HG03439 (cell line): ENCODE results near the gene GRID2.
"Not testable (repeated sequence)": the region's sequence is repeated elsewhere in the genome, so short reads cannot be mapped to it uniquely, and the experiment has no call there.

Source experiments
- ATAC-seq: cut with Tn5 transposase; IDR thresholded peaks from one replicate; pipeline ENCODE4 v1.9.1; 2021; ENCODE audit warnings: mild to moderate bottlenecking, moderate library complexity; ENCODE audit not compliant: unreplicated experiment

GRID2 gene

GRCh38 chr4:92433272-92433758, 129.5 kb downstream of the GRID2 start:
- ATAC-seq, result no peak

- ATAC-seq, result not testable (repeated sequence)
These were observed 135.0 kb downstream of the GRID2 start for GRCh38 chr4:92438722-92439121.

DNA sequence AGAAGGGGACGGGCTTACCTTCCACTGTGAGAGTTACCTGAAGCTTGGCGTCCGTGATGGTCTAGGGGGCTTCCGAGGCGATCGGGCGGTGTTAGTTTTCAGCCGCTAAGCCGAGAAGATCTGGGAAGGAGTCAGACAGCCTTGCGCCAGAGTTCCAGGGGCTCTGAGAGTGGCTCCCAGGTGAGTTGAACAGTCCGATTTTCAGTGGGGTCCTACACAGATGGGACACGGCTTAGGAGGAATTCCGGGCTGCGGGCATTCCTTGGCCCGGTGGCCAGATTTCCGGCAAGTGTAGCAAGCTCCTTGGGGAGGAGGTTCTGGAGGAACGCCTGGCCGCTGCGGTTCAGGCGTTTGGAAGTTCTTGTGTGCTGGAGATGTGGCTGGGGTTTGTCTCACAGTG, 138.4 kb downstream of the GRID2 start:
- not testable (repeated sequence) for ATAC-seq

- not testable (repeated sequence) for ATAC-seq
These were observed 140.5 kb downstream of the GRID2 start for GRCh38 chr4:92444143-92444843.

- ATAC-seq, result no peak
These were observed 141.4 kb downstream of the GRID2 start for GRCh38 chr4:92445127-92445526.

DNA sequence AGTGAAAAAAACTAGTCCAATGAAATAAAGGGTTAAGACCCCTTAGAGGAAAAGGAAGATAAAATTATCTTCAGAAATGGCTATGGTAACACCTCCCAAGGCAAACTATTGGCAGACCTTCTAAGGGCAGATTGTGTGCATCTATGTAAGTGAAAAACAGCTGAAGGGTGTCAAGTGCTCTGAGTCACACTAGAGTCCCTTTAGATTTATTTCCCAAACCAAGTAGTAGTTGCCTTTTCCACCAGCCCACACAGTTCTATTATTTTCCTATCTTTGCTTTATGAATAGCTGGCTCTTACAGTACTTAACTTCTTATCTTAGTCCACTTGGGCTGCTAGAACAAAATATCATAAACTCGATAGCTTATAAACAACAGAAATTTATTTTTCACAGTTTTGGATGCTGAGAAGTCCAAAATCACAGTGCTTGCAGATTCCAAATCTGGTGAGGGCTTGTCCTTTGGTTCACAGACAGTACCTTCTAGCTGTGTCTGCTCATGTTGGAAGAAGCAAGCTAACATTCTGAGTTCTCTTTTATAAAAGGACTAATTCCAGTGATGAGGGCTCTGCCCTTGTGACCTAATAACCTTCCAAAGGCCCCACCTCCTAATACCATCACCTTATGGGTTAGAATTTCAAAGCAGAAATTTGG, 143.6 kb downstream of the GRID2 start:
- no peak for ATAC-seq

- ATAC-seq, result not testable (repeated sequence)
These were observed 144.4 kb downstream of the GRID2 start for GRCh38 chr4:92448176-92448575.

GRCh38 chr4:92450694-92451093, 146.9 kb downstream of the GRID2 start:
- no peak for ATAC-seq

- no peak for ATAC-seq
These were observed 148.0 kb downstream of the GRID2 start for GRCh38 chr4:92451782-92452181.

DNA sequence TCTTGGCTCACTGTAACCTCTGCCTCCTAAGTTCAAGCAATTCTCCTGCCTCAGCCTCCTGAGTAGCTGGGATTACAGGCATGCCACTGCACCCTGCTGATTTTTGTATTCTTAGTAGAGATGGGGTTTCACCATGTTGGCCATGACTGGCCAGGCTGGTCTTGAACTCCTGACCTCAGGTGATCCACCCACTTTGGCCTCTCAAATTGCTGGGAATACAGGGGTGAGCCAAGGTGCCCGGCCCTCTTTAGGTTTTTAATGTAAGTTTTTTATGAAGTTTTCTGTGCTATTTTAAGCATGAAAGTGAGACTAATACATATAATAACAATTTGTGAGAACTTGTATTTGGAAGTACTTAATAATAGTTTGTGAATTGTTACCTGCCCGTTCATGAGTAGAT, 148.6 kb downstream of the GRID2 start:
- not testable (repeated sequence) for ATAC-seq

- no peak for ATAC-seq
These were observed 151.6 kb downstream of the GRID2 start for GRCh38 chr4:92455329-92455839.

DNA sequence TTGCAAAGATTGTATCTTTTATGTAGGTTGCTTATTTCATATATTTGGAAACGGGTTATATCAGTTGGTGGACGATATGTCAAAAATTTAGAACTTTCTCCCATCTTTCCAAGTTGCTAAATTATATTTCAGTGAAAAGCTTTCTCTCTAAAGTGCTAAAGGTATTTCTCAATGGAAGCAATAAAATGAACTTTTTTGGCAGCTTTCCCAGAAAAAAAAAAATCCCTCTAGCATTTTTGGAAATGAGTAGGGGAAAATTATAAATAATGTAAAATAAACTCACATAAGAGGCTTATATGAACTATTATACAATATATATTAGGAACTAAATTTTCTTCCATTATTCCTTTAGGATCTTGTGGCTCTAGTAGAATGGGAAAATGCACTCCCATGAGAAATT, 152.2 kb downstream of the GRID2 start:
- ATAC-seq, result no peak

DNA sequence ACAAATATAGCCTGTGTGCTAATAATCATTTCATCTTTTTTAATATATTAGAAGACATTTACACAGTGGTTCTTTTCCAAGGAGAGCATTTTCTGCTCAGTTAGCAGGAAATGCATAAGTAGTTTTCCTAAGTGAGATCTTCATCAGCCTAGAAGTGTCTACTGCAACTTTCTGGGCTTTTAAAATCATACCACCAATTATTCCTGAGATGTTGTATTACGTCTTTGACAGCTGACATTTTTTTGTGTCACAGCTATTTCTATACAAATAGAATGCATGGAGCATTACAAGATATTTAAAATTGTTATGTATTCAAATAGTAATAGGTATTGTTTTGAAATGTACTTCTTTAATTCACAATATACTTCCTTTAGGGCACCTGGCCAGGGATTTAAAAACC, 158.0 kb downstream of the GRID2 start:
- no peak for ATAC-seq

DNA sequence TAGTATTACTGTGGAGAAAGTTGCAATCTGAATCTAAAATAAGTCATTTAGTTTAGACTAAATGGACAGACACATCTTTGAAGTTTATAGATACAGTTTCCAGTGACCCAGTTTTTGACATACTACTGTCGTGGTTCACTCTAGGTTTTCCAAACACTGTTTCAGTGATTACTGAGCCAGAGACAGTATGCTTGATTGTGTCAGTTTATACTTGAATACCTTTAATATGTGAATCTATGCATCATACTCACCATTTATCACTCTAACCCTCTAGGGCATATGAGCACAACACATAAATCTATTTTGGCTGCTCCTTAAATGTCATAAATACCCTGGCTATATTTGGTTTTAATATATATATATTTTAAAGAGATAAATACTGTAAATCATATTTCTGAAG, 173.5 kb downstream of the GRID2 start:
- no peak for ATAC-seq

- no peak for ATAC-seq
These were observed 179.6 kb downstream of the GRID2 start for GRCh38 chr4:92483341-92483740.

DNA sequence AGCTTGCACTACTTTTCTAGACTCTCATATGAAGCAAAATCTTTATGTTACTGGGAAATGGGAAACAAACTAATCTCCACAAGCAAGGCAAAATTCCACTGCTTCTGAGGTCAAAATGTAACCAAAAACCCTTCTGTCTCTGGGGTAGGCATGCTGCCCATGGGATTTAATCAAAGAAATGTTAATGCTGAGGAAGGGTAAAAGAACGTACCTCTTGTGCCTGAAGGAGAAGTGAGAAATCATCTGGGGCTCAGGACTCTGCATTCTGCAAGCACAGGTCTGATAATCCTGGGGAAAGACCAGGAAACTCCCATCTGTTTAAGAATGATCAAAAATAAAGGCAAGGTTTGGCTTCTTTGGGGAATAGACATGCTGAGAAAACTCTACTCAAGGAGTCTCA, 184.7 kb downstream of the GRID2 start:
- ATAC-seq, result no peak

- no peak for ATAC-seq
These were observed 193.4 kb downstream of the GRID2 start for GRCh38 chr4:92497141-92497540.

GRCh38 chr4:92501456-92501855, 197.7 kb downstream of the GRID2 start:
- ATAC-seq, result no peak

- no peak for ATAC-seq
These were observed 203.2 kb downstream of the GRID2 start for GRCh38 chr4:92506933-92507332.

GRCh38 chr4:92514627-92515026, 210.9 kb downstream of the GRID2 start:
- no peak for ATAC-seq

GRCh38 chr4:92516450-92516849, 212.7 kb downstream of the GRID2 start:
- no peak for ATAC-seq

DNA sequence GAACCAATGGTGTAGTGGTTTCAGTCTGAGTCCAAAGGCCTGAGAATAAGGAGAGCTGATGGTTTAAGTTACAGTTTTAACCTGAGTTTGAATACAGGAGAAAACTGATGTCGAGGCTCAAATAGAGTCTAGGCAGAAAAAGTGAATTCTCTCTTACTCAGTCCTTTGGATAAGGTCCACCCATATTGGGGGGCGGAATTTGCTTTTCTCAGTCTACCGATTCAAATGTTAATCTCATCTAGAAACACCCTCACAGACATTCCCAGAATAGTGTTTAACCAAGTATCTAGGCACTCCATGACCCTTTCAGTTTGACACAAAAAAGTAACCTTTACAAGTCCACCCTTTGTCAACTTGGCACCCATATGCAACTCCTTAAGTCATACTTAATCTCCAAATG, 216.0 kb downstream of the GRID2 start:
- ATAC-seq, result no peak
